Neural crest cell (in vitro differentiated cells): Measurements from ENCODE around the gene MALAT1. TPM values are rescaled to one million over a fixed set of nuclear protein-coding genes. Genes with fewer than 3 reads are reported as not detected.
A peak's percentile ranks its signal among the peaks of the same experiment; 100 is the strongest.

Experiments
- DNase-seq: peaks from one replicate; pipeline ENCODE4 v3.0.0; 2021; ENCODE audit warnings: low read depth, mixed read lengths, low spot score
- H3K27ac Mint-ChIP-seq: one replicate; pipeline ENCODE4 v1.8.0; 2021; ENCODE audit warnings: mild to moderate bottlenecking, mixed read lengths; ENCODE audit not compliant: unreplicated experiment
- H3K27me3 Mint-ChIP-seq: 2 replicates; pipeline ENCODE4 v1.8.0; 2021; ENCODE audit warnings: low read depth, mild to moderate bottlenecking, mixed read lengths
- H3K36me3 Mint-ChIP-seq: 2 replicates; pipeline ENCODE4 v1.8.0; 2021; ENCODE audit warnings: low read depth, mild to moderate bottlenecking, mixed read lengths
- H3K4me1 Mint-ChIP-seq: 2 replicates; pipeline ENCODE4 v1.8.0; 2021; ENCODE audit warnings: mixed read lengths
- H3K4me3 Mint-ChIP-seq: one replicate; pipeline ENCODE4 v1.8.0; 2021; ENCODE audit warnings: mild to moderate bottlenecking, mixed read lengths
- H3K9me3 Mint-ChIP-seq: 2 replicates; pipeline ENCODE4 v1.8.0; 2021; ENCODE audit warnings: mixed read lengths
- total RNA-seq: library from RNA; stranded (reverse); gene quantifications from 2 replicates; pipeline ENCODE4 v1.2.1, GENCODE V29; 2021
- TF ChIP-seq, protein P1 (sequence below): fragments of 200-600 bp; sonication (generic); conservative IDR thresholded peaks from 2 replicates; pipeline ENCODE4 v1.5.0; 2021; ENCODE audit warnings: antibody characterized with exemption, mild to moderate bottlenecking

MALAT1 gene
- total RNA-seq, 1 donor from 2014 or later: 5,409 TPM

DNA sequence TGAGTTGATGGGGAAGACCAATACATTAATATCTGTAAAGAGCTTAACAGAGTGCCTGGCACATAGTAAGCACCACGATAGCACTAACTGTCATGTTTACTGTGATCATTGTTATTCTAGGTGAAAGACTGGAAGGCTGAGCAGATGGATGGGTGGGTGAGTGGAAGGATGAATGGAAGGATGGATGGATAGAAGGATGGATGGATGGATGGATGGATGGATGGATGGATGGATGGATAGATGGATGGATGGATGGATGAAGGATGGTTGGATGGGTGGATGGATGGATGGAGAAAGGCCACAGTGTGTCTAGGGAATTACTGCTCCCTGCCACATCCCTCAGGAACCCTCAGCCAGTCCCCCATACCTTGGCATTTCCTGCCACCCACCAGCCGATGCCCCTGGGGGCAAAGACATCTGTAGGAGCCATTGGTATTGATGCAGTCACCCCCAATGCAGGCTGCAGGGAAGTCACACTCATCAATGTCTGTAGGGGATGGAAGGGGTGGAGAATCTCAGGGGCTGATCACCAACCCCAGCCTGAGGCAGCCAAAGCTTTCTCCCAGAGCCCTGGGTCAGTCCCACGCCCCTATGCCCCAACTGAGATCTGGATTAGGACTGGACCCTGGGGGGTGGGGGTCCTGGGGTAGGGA is 44.0 kb downstream of the MALAT1 start:
- Mint-ChIP-seq H3K27ac (no peak overlapping the region), H3K9me3 (no peaks in the 10 kb centered on the region), H3K27me3 (peaks cover 72% of the 10 kb centered on the region), H3K4me3 (no peak overlapping the region), H3K4me1 (peaks cover 15% of the 10 kb centered on the region), H3K36me3 (no peaks in the 10 kb centered on the region)
- TF ChIP-seq, protein P1, sequence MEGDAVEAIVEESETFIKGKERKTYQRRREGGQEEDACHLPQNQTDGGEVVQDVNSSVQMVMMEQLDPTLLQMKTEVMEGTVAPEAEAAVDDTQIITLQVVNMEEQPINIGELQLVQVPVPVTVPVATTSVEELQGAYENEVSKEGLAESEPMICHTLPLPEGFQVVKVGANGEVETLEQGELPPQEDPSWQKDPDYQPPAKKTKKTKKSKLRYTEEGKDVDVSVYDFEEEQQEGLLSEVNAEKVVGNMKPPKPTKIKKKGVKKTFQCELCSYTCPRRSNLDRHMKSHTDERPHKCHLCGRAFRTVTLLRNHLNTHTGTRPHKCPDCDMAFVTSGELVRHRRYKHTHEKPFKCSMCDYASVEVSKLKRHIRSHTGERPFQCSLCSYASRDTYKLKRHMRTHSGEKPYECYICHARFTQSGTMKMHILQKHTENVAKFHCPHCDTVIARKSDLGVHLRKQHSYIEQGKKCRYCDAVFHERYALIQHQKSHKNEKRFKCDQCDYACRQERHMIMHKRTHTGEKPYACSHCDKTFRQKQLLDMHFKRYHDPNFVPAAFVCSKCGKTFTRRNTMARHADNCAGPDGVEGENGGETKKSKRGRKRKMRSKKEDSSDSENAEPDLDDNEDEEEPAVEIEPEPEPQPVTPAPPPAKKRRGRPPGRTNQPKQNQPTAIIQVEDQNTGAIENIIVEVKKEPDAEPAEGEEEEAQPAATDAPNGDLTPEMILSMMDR: no peak
- DNase-seq: no peak

DNA sequence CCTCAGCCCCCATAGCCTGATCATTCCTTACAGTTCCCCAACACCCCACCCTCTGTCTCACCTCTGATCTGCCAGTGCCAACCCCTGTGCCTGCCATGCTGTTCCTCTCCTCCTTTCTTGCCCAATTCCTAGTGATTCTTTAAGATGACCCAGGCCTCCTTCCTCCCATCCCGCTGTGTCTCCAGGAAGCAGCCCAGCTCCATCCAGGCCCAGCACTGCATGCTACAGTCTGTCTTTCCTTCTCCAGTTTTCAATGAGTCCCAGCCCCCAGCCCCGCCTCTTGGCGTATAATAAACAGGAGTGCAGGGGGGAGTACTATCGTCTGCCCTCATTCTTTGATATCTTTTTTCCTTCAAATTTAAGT is 47.0 kb downstream of the MALAT1 start:
- peaks cover 71% of the 10 kb centered on the region for H3K27me3 Mint-ChIP-seq
- no peaks in the 10 kb centered on the region for H3K36me3 Mint-ChIP-seq
- TF ChIP-seq, protein P1: no peak
- DNase-seq: no peak
- no peaks in the 10 kb centered on the region for H3K9me3 Mint-ChIP-seq
- no peak overlapping the region for H3K27ac Mint-ChIP-seq
- H3K4me3 Mint-ChIP-seq: peak overlapping the region; percentile 38
- H3K4me1 Mint-ChIP-seq: peaks cover 22% of the 10 kb centered on the region

DNA sequence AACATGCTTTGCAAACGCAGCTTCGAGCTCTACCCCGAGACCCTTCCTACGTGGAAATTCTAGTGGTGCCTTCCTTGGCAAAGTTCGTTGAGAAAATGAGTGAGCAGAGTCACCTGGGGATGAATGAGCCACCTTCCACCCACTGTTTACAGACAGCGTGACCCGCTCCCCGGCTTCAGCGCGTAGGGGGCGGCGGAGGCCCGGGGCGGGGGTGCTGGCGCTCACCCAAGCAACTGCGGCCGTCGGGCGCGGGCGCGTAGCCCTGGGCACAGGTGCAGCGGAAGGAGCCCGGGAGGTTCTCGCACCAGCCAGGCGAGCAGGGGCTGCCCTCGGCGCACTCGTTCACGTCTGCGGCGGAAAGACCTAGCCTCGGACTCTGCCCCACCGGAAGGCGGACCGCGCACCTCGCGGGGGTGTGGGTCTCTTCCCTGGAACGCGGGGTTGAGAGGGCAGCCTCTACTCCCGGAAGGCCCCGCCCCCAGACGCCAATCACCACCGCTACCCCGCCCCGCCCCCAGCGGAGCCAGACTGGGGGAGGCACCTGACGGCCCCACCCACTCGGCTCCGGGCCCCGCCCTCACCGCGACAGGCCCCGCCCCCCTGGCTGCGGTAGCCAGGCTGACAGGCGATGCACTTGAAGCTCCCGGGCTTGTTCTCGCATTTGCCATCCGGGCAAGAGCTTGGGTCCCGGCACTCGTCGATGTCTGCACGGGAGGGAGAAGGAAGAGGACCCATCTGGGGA is 47.5 kb downstream of the MALAT1 start:
- H3K27me3 Mint-ChIP-seq: peaks cover 70% of the 10 kb centered on the region
- TF ChIP-seq, protein P1: no peak
- H3K9me3 Mint-ChIP-seq: no peaks in the 10 kb centered on the region
- DNase-seq: peak; percentile 80
- H3K27ac Mint-ChIP-seq: no peak overlapping the region
- H3K36me3 Mint-ChIP-seq: no peaks in the 10 kb centered on the region
- peaks cover 26% of the 10 kb centered on the region for H3K4me1 Mint-ChIP-seq
- H3K4me3 Mint-ChIP-seq: peak overlapping the region; percentile 38

DNA sequence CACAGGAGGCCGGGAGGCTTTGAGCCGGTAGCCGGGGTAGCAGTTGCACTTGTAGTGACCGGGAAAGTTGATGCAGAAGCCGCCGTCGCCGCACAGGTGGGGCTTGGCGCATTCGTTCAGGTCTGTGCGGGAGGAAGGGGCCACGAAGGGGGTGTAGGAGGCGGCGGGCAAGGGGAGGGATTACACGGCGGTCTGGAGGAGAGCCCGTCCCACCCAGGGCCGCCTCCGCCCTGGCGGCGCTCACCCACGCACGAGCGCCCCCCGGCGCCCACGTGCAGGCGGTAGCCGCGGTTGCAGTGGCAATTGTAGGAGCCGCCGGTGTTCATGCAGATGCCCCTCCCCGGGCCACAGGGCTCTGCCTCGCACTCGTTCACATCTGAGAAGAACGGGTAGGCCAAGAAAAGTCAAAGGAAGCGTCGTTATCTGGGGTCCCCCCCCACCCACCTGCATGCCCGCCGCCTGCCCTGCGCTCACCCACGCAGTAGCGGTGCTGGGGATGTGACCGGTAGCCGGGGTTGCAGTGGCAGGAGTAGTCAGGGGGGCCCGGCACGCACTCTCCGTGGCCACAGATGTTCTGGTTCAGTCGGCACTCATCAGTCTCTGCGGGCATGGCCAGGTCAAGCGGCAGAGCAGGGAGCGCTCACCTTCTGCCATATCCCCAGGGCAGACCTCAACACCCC is 48.7 kb downstream of the MALAT1 start:
- H3K27ac Mint-ChIP-seq: no peak overlapping the region
- peaks cover 67% of the 10 kb centered on the region for H3K27me3 Mint-ChIP-seq
- H3K36me3 Mint-ChIP-seq: no peaks in the 10 kb centered on the region
- DNase-seq: no peak
- TF ChIP-seq, protein P1: no peak
- no peak overlapping the region for H3K4me3 Mint-ChIP-seq
- no peaks in the 10 kb centered on the region for H3K9me3 Mint-ChIP-seq
- H3K4me1 Mint-ChIP-seq: peaks cover 33% of the 10 kb centered on the region

DNA sequence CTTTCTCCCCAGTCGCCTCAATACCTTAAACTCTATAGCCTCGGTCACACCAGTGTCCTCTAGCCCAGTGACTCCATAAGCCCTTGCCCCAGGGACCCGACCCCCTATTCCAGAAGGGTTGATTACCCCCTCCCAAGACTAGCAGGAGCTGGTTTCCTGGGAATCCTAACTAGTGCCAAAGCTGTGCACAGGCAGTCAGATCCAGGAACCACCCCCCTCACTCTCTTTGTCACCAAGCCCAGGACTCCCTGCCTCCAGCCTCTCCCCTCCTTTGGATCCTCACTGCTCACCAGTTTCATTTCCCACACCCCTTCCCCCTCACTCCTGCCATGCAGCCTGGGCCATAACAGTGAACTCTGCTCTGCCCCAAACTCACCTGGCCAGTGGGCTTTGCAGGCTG is 49.5 kb downstream of the MALAT1 start:
- H3K4me1 Mint-ChIP-seq: peaks cover 34% of the 10 kb centered on the region
- TF ChIP-seq, protein P1: no peak
- no peak for DNase-seq
- H3K4me3 Mint-ChIP-seq: peak overlapping the region; percentile 44
- no peaks in the 10 kb centered on the region for H3K36me3 Mint-ChIP-seq
- no peaks in the 10 kb centered on the region for H3K9me3 Mint-ChIP-seq
- peaks cover 64% of the 10 kb centered on the region for H3K27me3 Mint-ChIP-seq
- H3K27ac Mint-ChIP-seq: no peak overlapping the region
